BLaER1 (cell line): ENCODE measurements around the gene GLYATL1B.
A peak's percentile ranks its signal among the peaks of the same experiment; 100 is the strongest.
"Not testable (repeated sequence)": the region's sequence is repeated elsewhere in the genome, so short reads cannot be mapped to it uniquely, and the experiment has no call there.

Experiments used
- H3K27ac ChIP-seq: shearing (Covaris generic); formaldehyde crosslinking; 2 replicates; pipeline ENCODE4 v1.8.1; 2022
- H3K27me3 ChIP-seq: shearing (Covaris generic); formaldehyde crosslinking; 2 replicates; pipeline ENCODE4 v1.8.1; 2022
- H3K36me3 ChIP-seq: shearing (Covaris generic); formaldehyde crosslinking; 2 replicates; pipeline ENCODE4 v1.8.1; 2022
- H3K4me1 ChIP-seq: shearing (Covaris generic); formaldehyde crosslinking; 2 replicates; pipeline ENCODE4 v1.8.1; 2022
- H3K4me2 ChIP-seq: shearing (Covaris generic); formaldehyde crosslinking; 2 replicates; pipeline ENCODE4 v1.8.1; 2022
- H3K4me3 ChIP-seq: shearing (Covaris generic); formaldehyde crosslinking; 2 replicates; pipeline ENCODE4 v1.8.1; 2022
- H3K9ac ChIP-seq: shearing (Covaris generic); formaldehyde crosslinking; 2 replicates; pipeline ENCODE4 v1.8.1; 2022
- H3K9me3 ChIP-seq: shearing (Covaris generic); formaldehyde crosslinking; 2 replicates; pipeline ENCODE4 v1.8.1; 2022
- H4K20me1 ChIP-seq: shearing (Covaris generic); formaldehyde crosslinking; 2 replicates; pipeline ENCODE4 v1.8.1; 2022
- Cebpa-rat ChIP-seq: shearing (Covaris generic); IDR thresholded peaks from 2 replicates; pipeline ENCODE4 v1.8.1; 2022

The GLYATL1B gene

GRCh38 chr11:59135648-59136461 is 49.7 kb downstream of the GLYATL1B start:
- Histone ChIP-seq H3K36me3 (peaks cover 49% of the 10 kb centered on the region), H4K20me1 (no peaks in the 10 kb centered on the region), H3K9ac (peak overlapping the region; percentile 70), H3K27ac (peak overlapping the region; percentile 30; the same call in 1 of the 2 replicates), H3K27me3 (no peaks in the 10 kb centered on the region), H3K4me2 (peak overlapping the region; percentile 65), H3K9me3 (peaks cover 26% of the 10 kb centered on the region), H3K4me1 (peaks cover 13% of the 10 kb centered on the region; the same call in 1 of the 2 replicates), H3K4me3 (no peak overlapping the region)
- no peak for TF ChIP-seq Cebpa-rat

- Histone ChIP-seq H3K4me1 (peaks cover 20% of the 10 kb centered on the region), H3K9me3 (peaks cover 19% of the 10 kb centered on the region), H3K9ac (peak overlapping the region; percentile 70; the same call in 1 of the 2 replicates), H3K4me2 (peak overlapping the region; percentile 65; the same call in 1 of the 2 replicates), H3K36me3 (peaks cover 42% of the 10 kb centered on the region)
- not testable (repeated sequence) for H3K27ac ChIP-seq, H3K4me3 ChIP-seq, H4K20me1 ChIP-seq, H3K27me3 ChIP-seq
Measured at GRCh38 chr11:59136551-59136950, 50.4 kb downstream of the GLYATL1B start.

- no peak overlapping the region for H3K4me3 ChIP-seq
- H3K27me3 ChIP-seq: no peaks in the 10 kb centered on the region
- H4K20me1 ChIP-seq: no peaks in the 10 kb centered on the region
- H3K9me3 ChIP-seq: peaks cover 12% of the 10 kb centered on the region
- H3K4me2 ChIP-seq: no peak overlapping the region
- H3K9ac ChIP-seq: no peak overlapping the region
- peaks cover 36% of the 10 kb centered on the region for H3K36me3 ChIP-seq
- peaks cover 25% of the 10 kb centered on the region for H3K4me1 ChIP-seq
- H3K27ac ChIP-seq: no peak overlapping the region
- TF ChIP-seq Cebpa-rat: no peak
Measured at GRCh38 chr11:59137190-59137589, 51.1 kb downstream of the GLYATL1B start.

GRCh38 chr11:59138643-59139042 is 52.5 kb downstream of the GLYATL1B start:
- Histone ChIP-seq H3K36me3 (peaks cover 21% of the 10 kb centered on the region; the same call in 1 of the 2 replicates), H3K4me1 (peaks cover 32% of the 10 kb centered on the region), H3K4me3 (no peak overlapping the region), H3K4me2 (no peak overlapping the region), H3K9me3 (no peaks in the 10 kb centered on the region), H3K9ac (no peak overlapping the region), H4K20me1 (no peaks in the 10 kb centered on the region), H3K27me3 (no peaks in the 10 kb centered on the region), H3K27ac (no peak overlapping the region)
- TF ChIP-seq Cebpa-rat: no peak

- Histone ChIP-seq H3K4me1 (peaks cover 47% of the 10 kb centered on the region), H3K27me3 (no peaks in the 10 kb centered on the region), H3K36me3 (0 out of 2 replicates have a peak, but pooled peaks cover 8% of the 10 kb centered on the region), H3K9me3 (no peaks in the 10 kb centered on the region), H4K20me1 (peaks cover 5% of the 10 kb centered on the region; the same call in 1 of the 2 replicates), H3K4me3 (no peak overlapping the region; the same call in 1 of the 2 replicates), H3K9ac (0 out of 2 replicates have a peak overlapping the region, but pooled peaks have one; percentile 87), H3K4me2 (peak overlapping the region; percentile 95), H3K27ac (no peak overlapping the region)
- TF ChIP-seq Cebpa-rat: no peak
Measured at GRCh38 chr11:59141191-59141590, 55.1 kb downstream of the GLYATL1B start.

GRCh38 chr11:59141673-59142460 is 55.8 kb downstream of the GLYATL1B start:
- Histone ChIP-seq H3K4me1 (peaks cover 49% of the 10 kb centered on the region), H3K27me3 (no peaks in the 10 kb centered on the region), H4K20me1 (peaks cover 5% of the 10 kb centered on the region; the same call in 1 of the 2 replicates), H3K4me3 (peak overlapping the region; percentile 79), H3K9me3 (no peaks in the 10 kb centered on the region), H3K27ac (peak overlapping the region; percentile 84), H3K9ac (peak overlapping the region; percentile 87), H3K4me2 (peak overlapping the region; percentile 95), H3K36me3 (0 out of 2 replicates have a peak, but pooled peaks cover 8% of the 10 kb centered on the region)
- no peak for TF ChIP-seq Cebpa-rat

GRCh38 chr11:59142530-59143507 is 56.7 kb downstream of the GLYATL1B start, which contains the start of gene FAM111A:
Gene FAM111A (plus strand): TSS chr11:59142856. CDS start chr11:59148873, 6,017 bp downstream.
- Histone ChIP-seq H3K4me1 (peaks cover 58% of the 10 kb centered on the region), H3K9ac (peak within 1 kb of the TSS; percentile 87), H3K4me3 (peak within 1 kb of the TSS; percentile 79), H4K20me1 (peaks cover 5% of the 10 kb centered on the region; the same call in 1 of the 2 replicates), H3K27ac (peak within 1 kb of the TSS; percentile 84), H3K4me2 (peak within 1 kb of the TSS; percentile 95), H3K27me3 (no peaks in the 10 kb centered on the region), H3K9me3 (no peaks in the 10 kb centered on the region), H3K36me3 (peaks cover 5% of the 10 kb centered on the region; the same call in 1 of the 2 replicates)
- no peak for TF ChIP-seq Cebpa-rat

GRCh38 chr11:59144096-59144495 is 58.0 kb downstream of the GLYATL1B start:
- Histone ChIP-seq H4K20me1 (peaks cover 5% of the 10 kb centered on the region; the same call in 1 of the 2 replicates), H3K9ac (peak overlapping the region; percentile 87), H3K4me2 (peak overlapping the region; percentile 95), H3K4me1 (peaks cover 66% of the 10 kb centered on the region), H3K27me3 (no peaks in the 10 kb centered on the region), H3K9me3 (no peaks in the 10 kb centered on the region), H3K36me3 (peaks cover 13% of the 10 kb centered on the region; the same call in 1 of the 2 replicates), H3K4me3 (peak overlapping the region; percentile 79), H3K27ac (peak overlapping the region; percentile 88)
- TF ChIP-seq Cebpa-rat: no peak
